Daoy (cell line): Measurements from ENCODE around the gene TLCD5. TPM values are rescaled to one million over a fixed set of nuclear protein-coding genes. Genes with fewer than 3 reads are reported as not detected.
A peak's percentile ranks its signal among the peaks of the same experiment; 100 is the strongest.

Experiments
- DNase-seq: peaks from one replicate; pipeline ENCODE4 v3.0.0-alpha.2; 2015; ENCODE audit warnings: low read depth
- total RNA-seq: library from RNA; depleted of rRNA; stranded (reverse); fragments of >200 nt; shearing (Covaris generic); gene quantifications from 2 replicates; pipeline ENCODE4 v1.2.3, GENCODE V29; 2014; rRNA removed

The TLCD5 gene
- 5.7 and 11.4 TPM in 2 replicates for total RNA-seq

DNA sequence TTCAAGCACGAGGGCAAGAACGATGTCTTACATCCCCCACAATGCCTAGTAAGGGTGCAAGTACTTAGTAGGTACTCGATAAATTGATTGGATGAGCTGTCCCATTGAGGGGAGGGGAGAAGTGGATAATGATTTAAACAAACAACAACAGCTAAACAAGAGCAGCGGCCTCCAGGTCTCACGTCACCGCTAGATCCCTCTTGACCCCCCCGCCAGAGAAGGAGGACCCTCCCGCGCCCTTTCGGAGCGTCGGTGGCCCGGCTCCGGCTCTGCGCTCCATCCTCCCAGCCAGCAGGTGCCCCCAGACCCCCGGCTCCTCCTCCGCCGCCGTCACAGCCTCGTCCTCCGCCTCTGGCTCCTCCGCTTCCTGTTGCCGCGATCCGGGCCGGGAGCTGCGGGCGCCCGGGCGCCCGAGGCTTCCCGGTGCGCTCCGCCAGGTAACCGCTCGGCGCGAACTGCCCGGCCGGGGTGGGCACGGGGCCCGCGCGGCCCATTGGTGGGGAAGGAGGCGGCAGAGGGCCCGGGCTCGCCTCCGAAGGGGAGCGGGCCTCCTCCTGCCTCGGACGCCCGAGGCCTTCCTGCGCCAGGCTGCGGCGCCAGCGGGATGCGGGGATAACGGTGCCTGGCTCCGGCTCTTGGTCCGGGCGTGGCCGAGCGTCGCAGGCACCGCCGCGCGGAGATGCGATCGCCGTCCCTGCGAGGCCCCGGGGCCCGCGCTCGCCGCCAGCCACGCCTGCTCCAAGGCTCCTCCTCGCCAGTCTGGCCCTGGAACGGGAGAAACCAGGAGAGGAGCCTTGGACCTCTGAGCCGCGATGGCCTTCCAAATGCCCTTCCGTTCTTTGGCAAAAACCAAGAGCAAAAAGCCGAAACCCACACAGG, at the start of gene TLCD5:
Gene TLCD5 (plus strand): TSS at position 368 of the 879 bp plus-strand sequence. CDS start 2,143 bp downstream, outside the sequence.
- DNase-seq: peak; percentile 81

GRCh38 chr11:120279502-120279901, 45.6 kb upstream of the TLCD5 start:
- DNase-seq: no peak

- DNase-seq: no peak
These were observed 44.5 kb upstream of the TLCD5 start for GRCh38 chr11:120280600-120281051.

DNA sequence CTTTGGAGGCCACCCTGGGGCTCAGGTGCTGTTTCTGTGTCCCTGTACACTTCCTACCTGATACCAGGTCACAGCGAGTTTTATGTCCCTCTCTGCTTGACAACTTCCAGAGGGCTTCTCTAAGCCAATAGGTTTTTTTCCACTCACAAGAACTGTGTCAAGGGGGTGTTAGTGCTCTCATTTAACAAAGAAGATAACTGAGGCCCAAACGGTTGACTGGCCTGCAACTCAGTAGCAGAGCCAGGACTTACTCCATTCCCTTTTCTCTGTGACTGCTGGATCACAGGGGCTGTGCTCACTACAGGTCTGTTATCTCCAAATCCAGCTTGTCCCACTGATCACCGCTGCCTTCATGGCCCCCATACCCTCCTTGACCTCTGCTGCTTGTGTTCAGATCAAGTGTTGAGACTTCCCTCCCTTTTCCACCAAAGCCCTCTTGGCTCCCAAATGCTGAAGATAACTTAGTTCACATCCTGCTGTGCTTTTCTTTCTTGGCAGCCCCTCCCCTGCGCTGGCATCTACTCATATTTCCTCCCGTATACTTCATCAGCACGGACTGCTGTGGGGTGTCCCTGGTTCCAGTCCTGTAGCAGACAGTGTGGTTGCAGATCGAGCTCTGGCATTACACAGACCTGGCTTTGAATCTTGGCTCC, 43.8 kb upstream of the TLCD5 start:
- DNase-seq: no peak

DNA sequence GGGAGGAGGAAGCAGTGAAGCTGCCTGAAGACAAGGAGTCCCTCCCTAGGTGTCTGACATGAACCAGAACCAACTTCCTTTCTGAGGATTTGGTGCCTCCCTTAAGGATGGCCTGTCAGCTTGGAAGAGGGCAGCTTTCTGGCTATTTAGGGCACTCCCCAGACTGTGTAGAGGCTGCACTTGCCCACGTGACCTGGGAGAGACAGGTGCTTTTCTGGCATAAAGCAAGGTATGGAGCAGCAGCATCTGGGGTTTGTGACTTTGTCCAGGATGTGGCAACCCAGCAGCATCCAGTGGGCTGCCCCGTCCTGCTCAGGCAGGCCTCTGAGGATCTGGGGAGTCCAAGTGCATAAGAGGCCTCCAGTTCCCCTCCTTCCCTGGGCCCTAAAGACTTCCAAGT, 42.0 kb upstream of the TLCD5 start:
- DNase-seq: no peak

GRCh38 chr11:120284272-120284671, 40.8 kb upstream of the TLCD5 start:
- no peak for DNase-seq

GRCh38 chr11:120285256-120285655, 39.8 kb upstream of the TLCD5 start:
- DNase-seq: no peak

GRCh38 chr11:120288021-120288420, 37.1 kb upstream of the TLCD5 start:
- DNase-seq: no peak

DNA sequence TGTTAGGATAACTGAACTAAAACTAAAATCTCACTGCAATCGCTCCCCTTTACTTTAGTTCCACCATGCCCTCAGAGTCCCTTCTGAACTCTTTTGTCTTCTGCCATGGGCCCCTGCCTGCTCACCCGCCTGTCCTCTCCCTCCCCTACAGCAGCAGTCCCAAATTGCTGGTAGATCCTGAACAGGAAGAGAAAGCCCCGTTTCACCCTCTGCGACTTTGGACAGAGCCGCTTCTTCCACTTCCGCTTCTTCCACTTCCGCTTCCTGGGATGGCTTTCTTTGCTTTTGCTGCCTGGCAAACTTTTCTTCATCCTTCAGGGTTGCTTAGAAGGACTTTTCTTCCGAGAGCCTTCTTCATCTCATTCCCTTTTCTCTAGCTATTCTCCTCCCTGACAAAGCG, 35.7 kb upstream of the TLCD5 start:
- no peak for DNase-seq

DNA sequence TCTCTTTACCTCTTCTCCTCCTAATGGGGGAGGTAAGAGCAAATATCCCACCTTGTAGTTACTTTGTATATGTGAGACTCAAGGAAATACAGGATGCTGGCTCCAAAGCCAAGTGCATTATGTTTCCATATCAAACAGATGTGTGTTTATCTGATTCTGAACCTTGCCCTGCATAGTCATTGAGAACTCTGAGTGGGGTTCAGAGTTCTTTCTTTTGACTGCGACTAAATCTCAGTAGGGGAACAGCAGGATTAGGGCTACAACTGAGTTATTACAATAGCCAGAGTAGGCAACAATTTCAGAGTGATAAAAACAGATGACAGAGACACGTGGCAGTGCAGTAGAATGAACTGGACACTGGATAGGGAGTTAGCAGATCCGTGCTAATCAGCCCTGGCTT, 34.1 kb upstream of the TLCD5 start:
- no peak for DNase-seq

DNA sequence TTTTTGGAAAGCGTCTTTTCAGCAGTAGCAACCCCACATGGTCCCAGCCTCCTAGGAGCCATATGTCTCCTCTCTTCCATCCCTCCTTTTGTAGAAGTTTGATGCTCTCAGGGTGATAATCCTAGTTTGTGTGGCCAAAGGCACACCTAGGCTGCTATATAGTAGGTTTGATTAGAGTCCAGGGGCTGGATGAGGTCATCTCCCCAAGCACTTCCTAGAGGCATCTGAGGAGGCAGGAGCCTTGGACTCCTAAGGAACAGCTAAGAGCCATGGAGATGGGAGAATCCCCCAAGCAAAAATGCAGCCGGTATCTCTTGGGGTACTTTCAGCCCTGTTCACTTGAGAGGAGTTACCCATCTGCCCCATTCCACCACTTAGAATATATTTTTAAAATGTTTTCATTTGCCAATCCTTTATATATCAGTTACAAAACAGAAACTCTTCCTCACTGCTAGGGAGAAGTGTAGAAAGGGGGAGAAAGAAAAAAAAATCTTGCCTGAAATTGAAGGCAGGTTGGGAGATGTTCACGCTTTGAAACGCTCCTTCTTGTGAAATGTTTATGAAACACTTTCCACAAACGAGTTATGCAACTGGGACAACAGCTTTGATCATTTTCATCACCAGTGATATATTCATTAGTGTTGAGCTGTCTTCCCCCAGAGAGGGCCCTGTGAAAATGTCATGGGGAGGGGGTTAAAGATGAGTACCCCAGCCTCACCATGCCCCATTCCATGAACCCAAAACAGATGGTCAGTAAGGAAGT, 31.9 kb upstream of the TLCD5 start:
- no peak for DNase-seq

GRCh38 chr11:120294096-120294495, 31.0 kb upstream of the TLCD5 start:
- DNase-seq: no peak

GRCh38 chr11:120295099-120295498, 30.0 kb upstream of the TLCD5 start:
- DNase-seq: peak; percentile 54

GRCh38 chr11:120296554-120296953, 28.5 kb upstream of the TLCD5 start:
- DNase-seq: no peak

- DNase-seq: no peak
These were observed 26.6 kb upstream of the TLCD5 start for GRCh38 chr11:120298461-120298860.

DNA sequence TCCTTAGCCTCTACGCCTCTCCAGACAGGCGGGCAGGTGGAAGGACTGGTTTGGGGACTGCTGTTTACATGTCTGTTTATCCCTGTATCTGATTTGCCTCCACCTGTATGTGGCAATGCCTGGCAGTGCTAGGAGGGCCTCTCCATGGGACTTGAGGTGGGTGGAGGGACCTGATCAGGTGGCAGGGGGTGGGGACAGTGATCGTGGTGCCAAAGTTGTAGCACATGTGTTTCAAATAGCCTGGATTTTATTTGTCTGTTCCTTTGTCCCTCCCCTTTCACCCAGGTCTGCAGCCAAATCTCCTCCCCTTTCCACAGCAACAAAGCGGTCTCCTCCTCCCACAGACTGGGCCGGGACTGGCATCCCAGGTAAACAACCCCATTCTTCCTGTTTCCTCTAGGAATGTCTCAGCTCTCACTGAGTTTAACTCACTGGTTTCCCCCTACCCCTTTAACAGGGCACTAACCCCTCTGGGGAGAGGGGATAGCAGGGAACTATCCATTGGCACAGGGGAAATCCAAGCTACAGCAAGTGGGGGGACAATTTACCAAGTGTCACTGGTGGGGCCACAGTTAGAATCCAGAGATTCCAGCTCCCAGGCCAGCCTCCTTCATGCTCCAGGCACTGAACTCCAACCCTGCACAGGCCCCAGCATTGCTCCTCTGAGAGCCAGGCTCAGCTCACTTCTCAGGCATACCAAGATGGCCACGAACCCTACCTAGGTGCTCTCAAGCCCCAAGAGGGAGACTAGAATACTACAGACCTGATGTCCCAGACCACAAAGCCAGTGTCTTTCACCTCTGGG, 22.9 kb upstream of the TLCD5 start:
- DNase-seq: no peak

GRCh38 chr11:120303004-120303637, 22.0 kb upstream of the TLCD5 start:
- peak; percentile 78 for DNase-seq

DNA sequence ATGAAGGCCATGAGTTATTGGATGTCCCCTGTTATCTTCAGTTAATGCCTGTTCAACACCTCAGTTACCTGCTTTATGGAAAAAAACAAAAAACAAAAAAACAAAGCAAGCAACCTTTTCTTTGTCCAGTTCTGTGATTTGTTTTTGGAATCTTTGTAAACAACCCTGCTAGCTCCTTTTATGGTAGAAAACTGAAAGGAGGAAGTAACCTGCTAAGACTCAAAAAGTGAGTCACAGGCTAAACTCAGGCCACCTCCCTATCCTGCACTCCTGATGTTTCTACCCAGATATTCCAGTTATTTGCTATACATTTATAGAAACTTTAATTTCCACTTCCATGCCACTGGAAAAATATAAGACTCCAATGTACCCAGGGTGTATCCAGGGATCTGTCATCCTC, 20.6 kb upstream of the TLCD5 start:
- peak; percentile 34 for DNase-seq

GRCh38 chr11:120305286-120305685, 19.8 kb upstream of the TLCD5 start:
- DNase-seq: peak; percentile 27

DNA sequence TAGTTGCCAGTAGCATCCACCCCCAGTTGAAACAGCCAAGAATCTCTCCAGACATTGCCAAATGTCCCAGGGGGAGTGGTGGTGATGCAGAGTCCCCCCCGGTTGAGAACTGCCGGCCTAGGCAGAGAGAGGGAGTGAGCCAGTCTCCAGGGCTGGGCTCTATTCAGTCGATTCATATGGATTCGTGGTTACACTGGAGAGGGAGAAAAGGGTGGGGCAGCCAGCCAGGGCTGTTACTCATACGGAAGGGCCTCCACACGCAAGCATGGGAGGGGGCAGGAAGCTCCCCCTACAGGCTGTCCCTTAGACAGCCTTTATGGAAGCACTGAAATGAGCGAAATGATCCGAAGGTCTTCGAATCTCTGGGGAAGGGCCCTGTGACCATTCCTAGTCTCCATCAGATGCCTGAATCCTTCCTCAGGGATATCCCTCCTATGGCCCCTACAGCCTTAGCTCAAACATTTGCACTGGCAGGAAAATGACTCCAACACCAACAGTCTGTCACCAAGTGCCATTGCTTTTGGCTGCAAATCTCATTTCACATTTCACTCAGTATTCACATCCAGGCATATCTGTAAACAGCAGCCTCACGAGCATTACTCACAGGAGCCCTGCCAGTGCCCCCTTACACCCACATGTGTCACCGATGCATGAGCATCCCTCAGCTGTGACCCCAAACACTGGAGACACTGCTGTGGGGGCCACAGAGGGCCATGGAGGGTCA, 18.4 kb upstream of the TLCD5 start:
- DNase-seq: peak; percentile 94
